ENCODE results near the gene ISG20.

Gene ISG20

GRCh38 chr15:88654430-88655102, 15.8 kb downstream of the ISG20 start:
- no peak for DNase-seq (ENCODE audit: low spot score)

GRCh38 chr15:88655103-88655553, 16.3 kb downstream of the ISG20 start:
- DNase-seq (ENCODE audit: low spot score): no peak

- DNase-seq (ENCODE audit: low spot score): no peak
Measured at GRCh38 chr15:88655800-88656488, 17.1 kb downstream of the ISG20 start.

- DNase-seq (ENCODE audit: low spot score): no peak
Measured at GRCh38 chr15:88656760-88657221, 18.0 kb downstream of the ISG20 start.

- peak; percentile 81 for DNase-seq (ENCODE audit: low spot score)
Measured at GRCh38 chr15:88657326-88658069, 18.7 kb downstream of the ISG20 start.

- no peak for DNase-seq (ENCODE audit: low spot score)
Measured at GRCh38 chr15:88658070-88658965, 19.5 kb downstream of the ISG20 start.

- no peak for DNase-seq (ENCODE audit: low spot score)
Measured at GRCh38 chr15:88658972-88659931, 20.4 kb downstream of the ISG20 start.

GRCh38 chr15:88661041-88661700, 22.4 kb downstream of the ISG20 start:
- no peak for DNase-seq (ENCODE audit: low spot score)

- DNase-seq (ENCODE audit: low spot score): no peak
Measured at GRCh38 chr15:88661761-88662556, 23.1 kb downstream of the ISG20 start.

GRCh38 chr15:88663141-88663621, 24.4 kb downstream of the ISG20 start:
- no peak for DNase-seq (ENCODE audit: low spot score)

GRCh38 chr15:88664151-88664778, 25.4 kb downstream of the ISG20 start:
- DNase-seq (ENCODE audit: low spot score): no peak

GRCh38 chr15:88674661-88675060, 35.8 kb downstream of the ISG20 start:
- DNase-seq (ENCODE audit: low spot score): no peak

- DNase-seq (ENCODE audit: low spot score): no peak
Measured at GRCh38 chr15:88678755-88679154, 39.9 kb downstream of the ISG20 start.

GRCh38 chr15:88680241-88681001, 41.6 kb downstream of the ISG20 start:
- no peak for DNase-seq (ENCODE audit: low spot score)

- DNase-seq (ENCODE audit: low spot score): no peak
Measured at GRCh38 chr15:88681610-88682221, 42.9 kb downstream of the ISG20 start.

GRCh38 chr15:88684345-88684744, 45.5 kb downstream of the ISG20 start:
- no peak for DNase-seq (ENCODE audit: low spot score)

- DNase-seq (ENCODE audit: low spot score): no peak
Measured at GRCh38 chr15:88686166-88686565, 47.4 kb downstream of the ISG20 start.

Measured in iPS-NIHi11 (cell line).